CD4-positive, alpha-beta T cell treated with Interleukin-17A for 1 hour (primary cell): ENCODE results near the gene EXOC3.

Source experiments
- DNase-seq: peaks from one replicate; pipeline ENCODE4 v3.0.0-alpha.2; 2020

EXOC3 gene

GRCh38 chr5:440401-441201 lies 2.4 kb upstream of the EXOC3 start:
- DNase-seq = no peak

- DNase-seq = no peak
Observed at GRCh38 chr5:441996-442334, 1.0 kb upstream of the EXOC3 start.

GRCh38 chr5:443239-444151 lies 519 bp downstream of the EXOC3 start:
- peak; percentile 42 for DNase-seq

- no peak for DNase-seq
Observed at GRCh38 chr5:444226-444625, 1.2 kb downstream of the EXOC3 start.

GRCh38 chr5:445591-445990 lies 2.6 kb downstream of the EXOC3 start:
- DNase-seq = no peak

GRCh38 chr5:446066-446882 lies 3.3 kb downstream of the EXOC3 start:
- DNase-seq = no peak

GRCh38 chr5:446883-447263 lies 3.9 kb downstream of the EXOC3 start:
- DNase-seq = peak; percentile 59

- DNase-seq = no peak
Observed at GRCh38 chr5:447501-447900, 4.5 kb downstream of the EXOC3 start.

- DNase-seq = no peak
Observed at GRCh38 chr5:448061-448765, 5.2 kb downstream of the EXOC3 start.

- no peak for DNase-seq
Observed at GRCh38 chr5:448766-449090, 5.8 kb downstream of the EXOC3 start.

- no peak for DNase-seq
Observed at GRCh38 chr5:449151-449550, 6.2 kb downstream of the EXOC3 start.

GRCh38 chr5:451587-452458 lies 8.8 kb downstream of the EXOC3 start:
- DNase-seq = no peak

- no peak for DNase-seq
Observed at GRCh38 chr5:452978-453710, 10.2 kb downstream of the EXOC3 start.

GRCh38 chr5:453725-454481 lies 10.9 kb downstream of the EXOC3 start:
- no peak for DNase-seq

- DNase-seq = no peak
Observed at GRCh38 chr5:454936-455335, 12.0 kb downstream of the EXOC3 start.

- DNase-seq = no peak
Observed at GRCh38 chr5:455806-456205, 12.8 kb downstream of the EXOC3 start.

- DNase-seq = no peak
Observed at GRCh38 chr5:456351-457194, 13.6 kb downstream of the EXOC3 start.

- no peak for DNase-seq
Observed at GRCh38 chr5:457195-457961, 14.4 kb downstream of the EXOC3 start.
